Pancreas (tissue), 10 donors: ENCODE results near the gene EPN3. TPM values are rescaled to one million over a fixed set of nuclear protein-coding genes. Genes with fewer than 3 reads are reported as not detected.

Experiments
- ATAC-seq, 4 donors: fragments of 200-7000 bp; cut with Tn5 transposase; one replicate each; pipeline versions ENCODE4 v1.8.0 to v1.9.1; 2020; ENCODE audit warnings: mild to moderate bottlenecking in 4 of 4, moderate library complexity in 4 of 4
- DNase-seq, 6 donors: peaks; one replicate each; pipeline ENCODE4 v3.0.0-alpha.2; 2020
- FAIRE-seq: peaks from 2 replicates; lab custom pipeline; 2012; peaks lifted over from hg19 to GRCh38; lab: Jason Lieb, UNC
- H3K27ac ChIP-seq, 4 donors: fragments of 200-600 bp; sonication (generic); 1 replicate in 3 of 4; 2 replicates in 1 of 4; pipeline versions ENCODE4 v1.5.0 to v1.8.0; 2020
- H3K27me3 ChIP-seq, 4 donors: fragments of 200-600 bp; one replicate each; pipeline ENCODE4 v1.8.0; 2021
- H3K36me3 ChIP-seq, 3 donors: fragments of 200-600 bp; sonication (generic) in 1 of 3; one replicate each; pipeline versions ENCODE4 v1.5.0 to v1.8.0; 2020 to 2021
- H3K4me1 ChIP-seq, 3 donors: fragments of 200-600 bp; one replicate each; pipeline ENCODE4 v1.8.0; 2021
- H3K4me3 ChIP-seq, 4 donors: fragments of 200-600 bp; sonication (generic) in 2 of 4; one replicate each; pipeline versions ENCODE4 v1.5.0 to v1.8.0; 2020 to 2021
- H3K9me3 ChIP-seq, 4 donors: fragments of 200-600 bp; one replicate each; pipeline ENCODE4 v1.8.0; 2021
- CTCF ChIP-seq, 4 donors: fragments of 200-600 bp; sonication (generic) in 3 of 4; IDR thresholded peaks; one replicate each; pipeline versions ENCODE4 v1.5.0 to v1.8.0; 2021; ENCODE audit warnings: antibody characterized with exemption in 4 of 4
- WGBS, 2 donors: extraction: QIAGEN DNeasy Blood & Tissue Kit; methylation state at CpG; one replicate each; pipeline ENCODE4 v1.1.7; 2013; 5-methylcytosine and 5-hydroxymethylcytosine counted together
- intact Hi-C, 3 donors: fragments of 100-400 bp; cut with DNase I; formaldehyde crosslinking; loops; one replicate each; pipeline versions ENCODE4 v1.11.1 to v1.14.2; 2022
- polyA plus RNA-seq, 2 donors: library from polyadenylated mRNA; stranded (reverse); fragments of 200-250 nt; gene quantifications; one replicate each; pipeline ENCODE4 v1.2.3, GENCODE V29; 2013
- total RNA-seq, 6 donors: library from RNA; stranded (reverse); fragmentation: NEBNext Ultra II Directional in 4 of 6; extraction: Animal tissue kit (Norgen Biotek cat#: 25700) in 4 of 6; gene quantifications; one replicate each; pipeline versions ENCODE4 v1.2.1 to v1.2.4, GENCODE V29; 2021 to 2023
- donor health status: healthy with polysubstance abuse.
- donor health status: DM: no; HTN: no; CAD: no; lungs with moderate emphysema.
- donor health status: DM: no; HTN: no; CAD: no.
- donor health status: control.
- donor health status: control.
- donor health status: Bipolar disorder and iron deficiency.
- donor health status: DM: yes; HTN: yes; CAD: no.
- donor health status: DM: no; HTN: no; CAD: no.
- donor health status: DM: no; HTN: no; CAD: no.
- donor health status: DM: yes; HTN: yes; CAD: no.

Gene EPN3
- total and polyA plus RNA-seq, 8 donors = 6.9 to 30.2 (median 12.7) TPM

GRCh38 chr17:50495918-50496317 lies 36.6 kb upstream of the EPN3 start:
- TF ChIP-seq CTCF (IDR thresholded peaks at IDR 0.05) = no peak
- Histone ChIP-seq H3K27ac (no peak overlapping the region), H3K4me3 (no peak overlapping the region), H3K9me3 (no peaks in the 10 kb centered on the region), H3K36me3 (no peaks in the 10 kb centered on the region), H3K4me1 (no peaks in the 10 kb centered on the region), H3K27me3 (no peaks in the 10 kb centered on the region)
- ATAC-seq (no peak), FAIRE-seq (no peak), DNase-seq (no peak)
- 94 to 96% methylated on average over 8 of the region's 8 CpGs for WGBS, 2 donors
- intact Hi-C loops = no loop called here

- no peaks in the 10 kb centered on the region for H3K36me3 ChIP-seq
- ATAC-seq (no peak), FAIRE-seq (no peak), DNase-seq (no peak)
- no peaks in the 10 kb centered on the region for H3K27me3 ChIP-seq
- no peaks in the 10 kb centered on the region for H3K9me3 ChIP-seq
- no peaks in the 10 kb centered on the region for H3K4me1 ChIP-seq
- intact Hi-C loops = no loop called here
- 78 to 81% methylated on average over 7 of the region's 7 CpGs for WGBS, 2 donors
- H3K27ac ChIP-seq = no peak overlapping the region
- no peak overlapping the region for H3K4me3 ChIP-seq
- TF ChIP-seq CTCF (IDR thresholded peaks at IDR 0.05) = no peak
Measured at GRCh38 chr17:50498021-50498874, 34.3 kb upstream of the EPN3 start.

- FAIRE-seq = no peak
- ATAC-seq = no peak
- intact Hi-C loops = no loop called here
- no peak overlapping the region for H3K4me3 ChIP-seq
- DNase-seq = no peak
- no peaks in the 10 kb centered on the region for H3K27me3 ChIP-seq
- no peaks in the 10 kb centered on the region for H3K4me1 ChIP-seq
- H3K9me3 ChIP-seq = no peaks in the 10 kb centered on the region
- no peak overlapping the region for H3K27ac ChIP-seq
- no peaks in the 10 kb centered on the region for H3K36me3 ChIP-seq
- TF ChIP-seq CTCF (IDR thresholded peaks at IDR 0.05) = no peak
Measured at GRCh38 chr17:50499270-50499669, 33.3 kb upstream of the EPN3 start.

- no peak for TF ChIP-seq CTCF (IDR thresholded peaks at IDR 0.05)
- DNase-seq (no peak), ATAC-seq (no peak), FAIRE-seq (no peak)
- no peaks in the 10 kb centered on the region for H3K9me3 ChIP-seq
- H3K27me3 ChIP-seq = no peaks in the 10 kb centered on the region
- 94 to 97% methylated on average over 2 of the region's 2 CpGs for WGBS, 2 donors
- intact Hi-C loops = no loop called here
- H3K4me1 ChIP-seq = no peaks in the 10 kb centered on the region
- no peaks in the 10 kb centered on the region for H3K36me3 ChIP-seq
- H3K4me3 ChIP-seq = no peak overlapping the region
- H3K27ac ChIP-seq = no peak overlapping the region
Measured at GRCh38 chr17:50499721-50500120, 32.8 kb upstream of the EPN3 start.

GRCh38 chr17:50501054-50501453 lies 31.5 kb upstream of the EPN3 start:
- 18 to 26% methylated on average over 5 of the region's 5 CpGs for WGBS, 2 donors
- Histone ChIP-seq H3K4me1 (no peaks in the 10 kb centered on the region), H3K27ac (no peak overlapping the region), H3K4me3 (no peak overlapping the region), H3K36me3 (no peaks in the 10 kb centered on the region), H3K9me3 (no peaks in the 10 kb centered on the region), H3K27me3 (no peaks in the 10 kb centered on the region)
- no peak for FAIRE-seq
- intact Hi-C loops = no loop called here
- DNase-seq = peak in 1 of 6 donors; percentile 33
- peak in 3 of 4 donors; percentile 36 to 73 (median 69) for ATAC-seq
- TF ChIP-seq CTCF (IDR thresholded peaks at IDR 0.05) = peak in 2 of 4 donors; percentile 15 to 16
